GM12878 (cell line): ENCODE results near the gene LPIN3. TPM values are rescaled to one million over a fixed set of nuclear protein-coding genes. Genes with fewer than 3 reads are reported as not detected.

ENCODE experiments used
- ATAC-seq: fragments of 200-7000 bp; cut with Tn5 transposase; 3 replicates; pipeline ENCODE4 v1.9.1; 2020; ENCODE audit warnings: mild to moderate bottlenecking, moderate library complexity
- BruUV-seq: library from RNA; stranded (reverse); fragments of 400-500 nt; replicated peaks from 2 replicates; lab custom pipeline; 2021; lab: Mats Ljungman, UMichigan
- CTCF ChIA-PET: fragments of 300-600 bp; sonication (Branson Sonifier 250); formaldehyde crosslinking; extraction: SDS; loops from one replicate; lab custom pipeline; 2021; ENCODE audit warnings: inconsistent platforms; lab: Yijun Ruan, JAX
- POLR2A ChIA-PET: fragments of 350-600 bp; formaldehyde crosslinking; extraction: SDS; loops from one replicate; lab custom pipeline; 2021; ENCODE audit warnings: inconsistent platforms; lab: Charles Lee
- RAD21 ChIA-PET: fragments of 300-600 bp; sonication (Branson Sonifier 250); formaldehyde crosslinking; loops from one replicate; lab custom pipeline; 2023; ENCODE audit warnings: antibody characterized with exemption; ENCODE audit not compliant: unreplicated experiment; lab: Charles Lee
- SMC1A ChIA-PET: fragments of 300-600 bp; sonication (Branson Sonifier 250); formaldehyde crosslinking; loops from one replicate; lab custom pipeline; 2023; ENCODE audit not compliant: unreplicated experiment, uncharacterized antibody; lab: Charles Lee
- DNase-seq: peaks from one replicate; pipeline ENCODE4 v3.0.0-alpha.2; 2011; ENCODE audit warnings: low read depth, low spot score
- FAIRE-seq: peaks from 3 replicates; lab custom pipeline; 2011; peaks lifted over from hg19 to GRCh38; lab: Jason Lieb, UNC
- H2AFZ ChIP-seq: 2 replicates; pipeline ENCODE4 v1.6.0; 2011; ENCODE audit warnings: low read depth, low read length, control low read depth; ENCODE audit not compliant: control insufficient read depth
- H3K27ac ChIP-seq: 2 replicates; pipeline ENCODE4 v1.5.1; 2011; ENCODE audit warnings: control low read depth; ENCODE audit not compliant: control insufficient read depth, insufficient read depth
- H3K27me3 ChIP-seq, 2 experiments: replicated peaks in 1 of 2; 2 replicates each; pipeline versions ENCODE4 v1.6.0 to v1.6.1; 2011; ENCODE audit warnings: low read length in 1 of 2; ENCODE audit not compliant: control insufficient read depth in 2 of 2, insufficient read depth in 2 of 2
- H3K36me3 ChIP-seq, 2 experiments: 2 replicates each; pipeline ENCODE4 v1.5.1; 2011; ENCODE audit warnings: low read length in 1 of 2; ENCODE audit not compliant: control insufficient read depth in 2 of 2, insufficient read depth in 2 of 2
- H3K4me1 ChIP-seq: 2 replicates; pipeline ENCODE4 v1.6.1; 2011; ENCODE audit warnings: mild to moderate bottlenecking, low read length, moderate library complexity, mixed read lengths; ENCODE audit not compliant: control insufficient read depth, insufficient read depth
- H3K4me2 ChIP-seq: 2 replicates; pipeline ENCODE4 v1.6.0; 2011; ENCODE audit warnings: control low read depth; ENCODE audit not compliant: control insufficient read depth, insufficient read depth
- H3K4me3 ChIP-seq: fragments of 200-600 bp; sonication (generic); 2 replicates; pipeline ENCODE4 v1.5.1; 2016
- H3K79me2 ChIP-seq: 2 replicates; pipeline ENCODE4 v1.6.0; 2011; ENCODE audit warnings: low read length; ENCODE audit not compliant: control insufficient read depth, insufficient read depth
- H3K9ac ChIP-seq: 2 replicates; pipeline ENCODE4 v1.8.0; 2011; ENCODE audit warnings: low read length, control low read depth, mixed read lengths; ENCODE audit not compliant: control insufficient read depth, insufficient read depth
- H3K9me3 ChIP-seq: replicated peaks from 3 replicates; pipeline ENCODE4 v1.5.1; 2011; ENCODE audit warnings: mild to moderate bottlenecking, low read length; ENCODE audit not compliant: control insufficient read depth, insufficient read depth
- H4K20me1 ChIP-seq: 2 replicates; pipeline ENCODE4 v1.6.0; 2011; ENCODE audit not compliant: control insufficient read depth, insufficient read depth
- BCL11A ChIP-seq: IDR thresholded peaks from 2 replicates; pipeline ENCODE4 v1.6.1; 2011; ENCODE audit warnings: low read depth, low read length
- CHD4 ChIP-seq: fragments of 200-600 bp; sonication (generic); IDR thresholded peaks from 2 replicates; pipeline ENCODE4 v1.6.1; 2016; ENCODE audit warnings: mild to moderate bottlenecking
- GABPA ChIP-seq: IDR thresholded peaks from 2 replicates; pipeline ENCODE4 v1.6.1; 2014; ENCODE audit warnings: antibody characterized with exemption, low read depth, mild to moderate bottlenecking, inconsistent platforms
- GATAD2B ChIP-seq: fragments of 450-650 bp; conservative IDR thresholded peaks from 2 replicates; pipeline ENCODE4 v1.6.1; 2017; ENCODE audit warnings: low read depth, mild to moderate bottlenecking, moderate library complexity
- PML ChIP-seq: IDR thresholded peaks from 2 replicates; pipeline ENCODE4 v1.6.1; 2012; ENCODE audit warnings: low read length, inconsistent platforms
- POLR2AphosphoS5 ChIP-seq: IDR thresholded peaks from 2 replicates; pipeline ENCODE4 v1.6.1; 2011; ENCODE audit warnings: mild to moderate bottlenecking, low read length, inconsistent platforms
- REST ChIP-seq: IDR thresholded peaks from 2 replicates; pipeline ENCODE4 v1.6.1; 2012; ENCODE audit warnings: mild to moderate bottlenecking, low read depth, low read length
- STAT3 ChIP-seq: IDR thresholded peaks from 2 replicates; pipeline ENCODE4 v1.6.1; 2011; ENCODE audit warnings: low read depth, low read length, improper control_type of control experiment
- TBL1XR1 ChIP-seq: IDR thresholded peaks from 2 replicates; pipeline ENCODE4 v1.6.1; 2012; ENCODE audit warnings: low read depth, low read length, improper control_type of control experiment
- WRNIP1 ChIP-seq: IDR thresholded peaks from 2 replicates; pipeline ENCODE4 v1.6.1; 2011; ENCODE audit warnings: low read depth, low read length, improper control_type of control experiment, borderline replicate concordance
- WGBS: methylation state at CpG from one replicate; pipeline ENCODE4 v1.1.6; 2016; ENCODE audit warnings: low lambda C conversion rate; ENCODE audit not compliant: insufficient replicate concordance, insufficient coverage; ENCODE audit errors: missing lambda C conversion rate; 5-methylcytosine and 5-hydroxymethylcytosine counted together
- in situ Hi-C: fragments of 300-500 bp; cut with MboI; formaldehyde crosslinking; loops from 9 replicates; pipeline ENCODE4 v1.14.3; 2018; ENCODE audit warnings: mixed read lengths
- intact Hi-C: fragments of 100-400 bp; cut with micrococcal nuclease; formaldehyde crosslinking; loops from one replicate; pipeline ENCODE4 v1.14.2; 2022; ENCODE audit not compliant: unreplicated experiment
- polyA plus RNA-seq, 11 experiments: library from polyadenylated mRNA; depleted of rRNA in 4 of 11; unstranded in 6 of 11; stranded (reverse) in 5 of 11; fragments of >200 nt; fragmentation: Nextera tagmentation in 4 of 11; fragmentation: Illumina TruSeq in 1 of 11; extraction: Ambion mirVana in 4 of 11; extraction: Trizol in 1 of 11; gene quantifications; 1 replicate in 1 of 11; 2 replicates in 10 of 11; pipeline versions ENCODE4 v1.2.1 to v1.2.3, GENCODE V29; 2011 to 2016; ENCODE audit warnings: inconsistent platforms in 2 of 11, missing spikeins in 2 of 11, low read depth in 1 of 11
- total RNA-seq, 4 experiments: library from RNA; depleted of rRNA in 3 of 4; stranded (reverse); fragments of >200 nt in 3 of 4; fragmentation: Illumina TruSeq in 1 of 4; extraction: Trizol in 1 of 4; gene quantifications; 2 replicates each; pipeline versions ENCODE4 v1.2.1 to v1.2.3, GENCODE V29; 2013 to 2021

The LPIN3 gene
- total and polyA plus RNA-seq, 10 of the 15 experiments (the other 5 are each of a cell fraction or from before 2014, with no cell fraction given) = 0.13 to 1.3 (median 0.51) TPM

- FAIRE-seq = no peak
These were observed 3.7 kb upstream of the LPIN3 start for GRCh38 chr20:41336711-41337492.

More at GRCh38 chr20:41336711-41337492, 3.7 kb upstream of the LPIN3 start:
- Histone ChIP-seq H3K79me2 (no peaks in the 10 kb centered on the region), H4K20me1 (no peaks in the 10 kb centered on the region), H3K4me3 (no peak overlapping the region), H3K36me3 (no peaks in the 10 kb centered on the region), H3K27me3 (no peaks in the 10 kb centered on the region), H3K9ac (no peak overlapping the region), H3K4me1 (peaks cover 5% of the 10 kb centered on the region), H3K4me2 (no peak overlapping the region), H3K9me3 (no peaks in the 10 kb centered on the region), H2AFZ (no peak overlapping the region), H3K27ac (no peak overlapping the region)
- ChIA-PET RAD21 (interaction anchor here (0.7 to 2.4 kb wide), 9 partner anchors 87 to 346 kb away, joined by 3 to 16 read pairs (median 8); no protein-coding TSS in a partner anchor), POLR2A (no interaction called here), CTCF (interaction anchor here (0.6 to 5.1 kb wide), 9 partner anchors 7 to 374 kb away, joined by 3 to 52 read pairs (median 5); no protein-coding TSS in a partner anchor), SMC1A (interaction anchor here (0.9 to 3.6 kb wide), 5 partner anchors 7 to 243 kb away, joined by 3 to 27 read pairs (median 4); no protein-coding TSS in a partner anchor)
- WGBS = 83% methylated on average over 4 of the region's 4 CpGs
- TF ChIP-seq REST = no peak
- no peak for TF ChIP-seq PML
- TF ChIP-seq POLR2AphosphoS5 = no peak
- TF ChIP-seq TBL1XR1 = no peak
- TF ChIP-seq CHD4 = no peak
- TF ChIP-seq STAT3 = no peak
- TF ChIP-seq GATAD2B = no peak
- no peak for TF ChIP-seq WRNIP1
- TF ChIP-seq BCL11A = no peak
- TF ChIP-seq GABPA = no peak
- ATAC-seq (no peak), DNase-seq (no peak)
- BruUV-seq = no TSS peak
- intact Hi-C loops (loop anchor here (5.0 kb wide), 1 partner anchor 90 kb away; no protein-coding TSS in a partner anchor), in situ Hi-C loops (no loop called here)
